HEK293 (cell line): ENCODE data around the gene DDX42.

Source experiments
- CTCF ChIA-PET: fragments of 350-600 bp; formaldehyde crosslinking; extraction: SDS; loops from one replicate; lab custom pipeline; 2021; ENCODE audit warnings: antibody characterized with exemption; lab: Yijun Ruan, JAX
- POLR2A ChIA-PET: fragments of 300-600 bp; formaldehyde crosslinking; extraction: SDS; loops from one replicate; lab custom pipeline; 2020; ENCODE audit warnings: antibody characterized with exemption, inconsistent platforms; lab: Yijun Ruan, JAX
- H3K27ac ChIP-seq: fragments of 200-500 bp; sonication (Bioruptor generic); 2 replicates; pipeline ENCODE4 v1.5.1; 2014; ENCODE audit warnings: low read depth, low read length, control low read depth, inconsistent platforms; ENCODE audit errors: extremely low read depth
- H3K36me3 ChIP-seq, 2 experiments: fragments of 200-500 bp in 1 of 2; sonication (Bioruptor generic) in 1 of 2; 1 replicate in 1 of 2; 2 replicates in 1 of 2; pipeline ENCODE4 v1.5.1; 2014 to 2017; ENCODE audit warnings: inconsistent platforms in 2 of 2, low read length in 2 of 2; ENCODE audit not compliant: control insufficient read depth in 2 of 2, insufficient read depth in 1 of 2
- H3K4me1 ChIP-seq: fragments of 200-500 bp; sonication (Bioruptor generic); 2 replicates; pipeline ENCODE4 v1.5.1; 2014; ENCODE audit warnings: mild to moderate bottlenecking, low read length, inconsistent platforms; ENCODE audit not compliant: control insufficient read depth, insufficient read depth
- H3K4me3 ChIP-seq: 2 replicates; pipeline ENCODE4 v1.5.1; 2011; ENCODE audit warnings: low read depth, mild to moderate bottlenecking, control low read depth, low read length, moderate library complexity
- H3K9me3 ChIP-seq: fragments of 200-500 bp; sonication (Bioruptor generic); 2 replicates; pipeline ENCODE4 v1.5.1; 2014; ENCODE audit warnings: low read depth, low read length, inconsistent platforms; ENCODE audit not compliant: control insufficient read depth, insufficient read depth
- FEZF1 ChIP-seq: fragments of 450-650 bp; formaldehyde crosslinking; IDR thresholded peaks from 2 replicates; pipeline ENCODE4 v1.5.1; 2016; ENCODE audit warnings: missing biosample characterization, missing genetic modification characterization
- GLI2 ChIP-seq: fragments of 450-650 bp; formaldehyde crosslinking; IDR thresholded peaks from 2 replicates; pipeline ENCODE4; 2017; ENCODE audit warnings: missing biosample characterization, missing genetic modification characterization, low read depth, borderline replicate concordance
- GLIS1 ChIP-seq: fragments of 450-650 bp; formaldehyde crosslinking; IDR thresholded peaks from 2 replicates; pipeline ENCODE4 v1.5.1; 2016; ENCODE audit warnings: missing biosample characterization, missing genetic modification characterization
- KLF10 ChIP-seq: fragments of 450-650 bp; IDR thresholded peaks from 2 replicates; pipeline ENCODE4 v1.5.1; 2018; ENCODE audit warnings: missing biosample characterization, mild to moderate bottlenecking, missing genetic modification characterization
- MYNN ChIP-seq: fragments of 450-650 bp; formaldehyde crosslinking; IDR thresholded peaks from 2 replicates; pipeline ENCODE4 v1.5.1; 2016; ENCODE audit warnings: missing biosample characterization, missing genetic modification characterization, borderline replicate concordance
- OVOL3 ChIP-seq: fragments of 450-650 bp; formaldehyde crosslinking; IDR thresholded peaks from 2 replicates; pipeline ENCODE4 v1.5.1; 2016; ENCODE audit warnings: missing biosample characterization, missing genetic modification characterization
- PRDM1 ChIP-seq: fragments of 450-650 bp; formaldehyde crosslinking; IDR thresholded peaks from 2 replicates; pipeline ENCODE4; 2016; ENCODE audit warnings: missing biosample characterization, missing genetic modification characterization
- RBAK ChIP-seq: fragments of 450-650 bp; formaldehyde crosslinking; IDR thresholded peaks from 2 replicates; pipeline ENCODE4 v1.5.1; 2016; ENCODE audit warnings: missing biosample characterization, missing genetic modification characterization
- SCRT1 ChIP-seq: fragments of 450-650 bp; formaldehyde crosslinking; IDR thresholded peaks from 2 replicates; pipeline ENCODE4 v1.5.1; 2016; ENCODE audit warnings: missing biosample characterization, missing genetic modification characterization, borderline replicate concordance
- SCRT2 ChIP-seq: fragments of 450-650 bp; formaldehyde crosslinking; IDR thresholded peaks from 2 replicates; pipeline ENCODE4 v1.5.1; 2016; ENCODE audit warnings: missing biosample characterization, missing genetic modification characterization
- SP2 ChIP-seq: fragments of 450-650 bp; formaldehyde crosslinking; IDR thresholded peaks from 2 replicates; pipeline ENCODE4 v1.5.1; 2016; ENCODE audit warnings: missing biosample characterization, missing genetic modification characterization
- TCF7L2 ChIP-seq: IDR thresholded peaks from 2 replicates; pipeline ENCODE4 v1.6.1; 2011; ENCODE audit warnings: low read depth, mild to moderate bottlenecking, inconsistent platforms, low read length, moderate library complexity, borderline replicate concordance
- ZNF140 ChIP-seq: fragments of 450-650 bp; formaldehyde crosslinking; IDR thresholded peaks from 2 replicates; pipeline ENCODE4 v1.5.1; 2016; ENCODE audit warnings: missing biosample characterization, missing genetic modification characterization
- ZNF223 ChIP-seq: fragments of 450-650 bp; formaldehyde crosslinking; IDR thresholded peaks from 2 replicates; pipeline ENCODE4 v1.5.1; 2016; ENCODE audit warnings: missing biosample characterization, missing genetic modification characterization
- ZNF335 ChIP-seq: fragments of 450-650 bp; formaldehyde crosslinking; conservative IDR thresholded peaks from 2 replicates; pipeline ENCODE4 v1.5.1; 2016; ENCODE audit warnings: missing biosample characterization, missing genetic modification characterization
- ZNF366 ChIP-seq: fragments of 450-650 bp; formaldehyde crosslinking; conservative IDR thresholded peaks from 2 replicates; pipeline ENCODE4 v1.5.1; 2016; ENCODE audit warnings: missing biosample characterization, missing genetic modification characterization
- ZNF404 ChIP-seq: fragments of 450-650 bp; formaldehyde crosslinking; IDR thresholded peaks from 2 replicates; pipeline ENCODE4 v1.5.1; 2017; ENCODE audit warnings: missing biosample characterization, missing genetic modification characterization
- ZNF585B ChIP-seq: fragments of 450-650 bp; formaldehyde crosslinking; IDR thresholded peaks from 2 replicates; pipeline ENCODE4 v1.5.1; 2016; ENCODE audit warnings: missing biosample characterization, missing genetic modification characterization
- ZNF596 ChIP-seq: fragments of 450-650 bp; IDR thresholded peaks from 2 replicates; pipeline ENCODE4 v1.5.0; 2018; ENCODE audit warnings: missing biosample characterization, mild to moderate bottlenecking, missing genetic modification characterization, moderate library complexity
- ZNF600 ChIP-seq: fragments of 450-650 bp; formaldehyde crosslinking; IDR thresholded peaks from 2 replicates; pipeline ENCODE4 v1.5.1; 2016; ENCODE audit warnings: missing biosample characterization, missing genetic modification characterization
- ZNF626 ChIP-seq: fragments of 450-650 bp; sonication (Bioruptor Pico); formaldehyde crosslinking; IDR thresholded peaks from 2 replicates; pipeline ENCODE4 v1.5.1; 2018; ENCODE audit warnings: missing biosample characterization, missing genetic modification characterization, inconsistent platforms
- ZNF768 ChIP-seq: fragments of 450-650 bp; formaldehyde crosslinking; IDR thresholded peaks from 2 replicates; pipeline ENCODE4 v1.5.1; 2018; ENCODE audit warnings: missing biosample characterization, mild to moderate bottlenecking, missing genetic modification characterization
- ZSCAN23 ChIP-seq: fragments of 450-650 bp; formaldehyde crosslinking; IDR thresholded peaks from 2 replicates; pipeline ENCODE4 v1.5.1; 2016; ENCODE audit warnings: missing biosample characterization, missing genetic modification characterization
- TF ChIP-seq, protein P1 (sequence below): fragments of 450-650 bp; formaldehyde crosslinking; IDR thresholded peaks from 2 replicates; pipeline ENCODE4 v1.5.1; 2016; ENCODE audit warnings: missing biosample characterization, missing genetic modification characterization
- TF ChIP-seq, protein P2 (sequence below): fragments of 450-650 bp; formaldehyde crosslinking; IDR thresholded peaks from 2 replicates; pipeline ENCODE4 v1.5.1; 2017; ENCODE audit warnings: missing biosample characterization, missing genetic modification characterization
- TF ChIP-seq, protein P3 (sequence below): fragments of 450-650 bp; IDR thresholded peaks from 2 replicates; pipeline ENCODE4 v1.5.1; 2018; ENCODE audit warnings: missing biosample characterization, mild to moderate bottlenecking, missing genetic modification characterization
- TF ChIP-seq, protein P4 (sequence below): fragments of 450-650 bp; formaldehyde crosslinking; IDR thresholded peaks from 2 replicates; pipeline ENCODE4 v1.5.1; 2016; ENCODE audit warnings: missing biosample characterization, missing genetic modification characterization
- TF ChIP-seq, protein P5 (sequence below): fragments of 450-650 bp; formaldehyde crosslinking; IDR thresholded peaks from 2 replicates; pipeline ENCODE4 v1.5.1; 2016; ENCODE audit warnings: missing biosample characterization, missing genetic modification characterization
- TF ChIP-seq, protein P6 (sequence below): fragments of 450-650 bp; formaldehyde crosslinking; IDR thresholded peaks from 2 replicates; pipeline ENCODE4 v1.5.1; 2017; ENCODE audit warnings: missing biosample characterization, missing genetic modification characterization

The DDX42 gene

DNA sequence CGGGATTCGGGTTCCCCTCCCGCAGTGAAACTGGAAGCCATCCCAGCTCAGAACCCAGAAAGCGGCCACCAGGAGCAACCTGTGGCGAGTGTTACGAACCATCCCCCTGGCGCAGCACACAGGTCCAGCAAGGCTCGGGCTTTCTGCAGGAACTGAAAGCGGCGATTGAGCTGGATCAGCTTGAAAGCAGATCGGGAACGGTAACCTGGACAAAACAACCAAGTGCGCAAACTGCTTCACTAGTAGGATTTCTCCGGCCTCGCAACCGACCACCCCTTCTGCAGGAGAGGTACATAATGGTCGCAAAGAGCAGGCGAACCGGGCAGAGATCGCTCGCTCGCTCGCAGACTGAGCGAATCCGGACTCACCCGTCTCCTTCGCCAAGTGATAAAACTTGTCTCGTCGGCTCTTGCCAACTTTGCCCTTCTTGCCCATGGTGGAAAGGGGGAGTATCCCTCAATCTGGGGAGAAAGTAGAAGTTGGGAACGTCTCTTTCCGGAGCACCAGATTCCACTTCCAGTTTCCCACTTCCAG is 52.6 kb downstream of the DDX42 start:
- H3K4me1 ChIP-seq, result peaks cover 3% of the 10 kb centered on the region; the same call in 1 of the 2 replicates
- H3K36me3 ChIP-seq, result peaks cover 39 to 78% of the 10 kb centered on the region in 2 experiments
- peak overlapping the region; percentile 74 for H3K4me3 ChIP-seq
- ChIA-PET CTCF (interaction anchor here (0.7 kb wide), 3 partner anchors 9 to 858 kb away, joined by 3 read pairs; no protein-coding TSS in a partner anchor), POLR2A (interaction anchor here (0.7 to 7.2 kb wide), 12 partner anchors 8 to 205 kb away, joined by 3 to 65 read pairs (median 4); partner anchors contain the start of genes CCDC47, DDX42, MAP3K3 and SMARCD2)
- no peaks in the 10 kb centered on the region for H3K9me3 ChIP-seq
- peak overlapping the region; percentile 87 for H3K27ac ChIP-seq
- TF ChIP-seq ZNF223 (tag by site-specific recombination) (no peak), OVOL3 (tag by site-specific recombination) (no peak), ZNF626 (tag by site-specific recombination) (no peak), GLI2 (tag by site-specific recombination) (no peak), ZNF600 (tag by site-specific recombination) (peak; percentile 86; the same call in 1 of the 2 replicates), SCRT2 (tag by site-specific recombination) (peak; percentile 94), RBAK (no peak), ZNF140 (tag by site-specific recombination) (0 out of 2 replicates have a peak, but pooled peaks have one; percentile 23), ZNF366 (tag by site-specific recombination) (0 out of 2 replicates have a peak, but pooled peaks have one; percentile 25), PRDM1 (tag by site-specific recombination) (peak; percentile 46; the same call in 1 of the 2 replicates), ZNF596 (tag by site-specific recombination) (no peak), ZNF335 (tag by site-specific recombination) (peak; percentile 27), ZSCAN23 (tag by site-specific recombination) (no peak), SCRT1 (tag by site-specific recombination) (peak; percentile 67; the same call in 1 of the 2 replicates), KLF10 (tag by site-specific recombination) (no peak), SP2 (tag by site-specific recombination) (no peak), FEZF1 (tag by site-specific recombination) (no peak), ZNF768 (tag by site-specific recombination) (no peak), GLIS1 (tag by site-specific recombination) (peak; percentile 54; the same call in 1 of the 2 replicates), ZNF404 (tag by site-specific recombination) (no peak), ZNF585B (tag by site-specific recombination) (no peak), MYNN (tag by site-specific recombination) (no peak), TCF7L2 (no peak)
- TF ChIP-seq, protein P1, sequence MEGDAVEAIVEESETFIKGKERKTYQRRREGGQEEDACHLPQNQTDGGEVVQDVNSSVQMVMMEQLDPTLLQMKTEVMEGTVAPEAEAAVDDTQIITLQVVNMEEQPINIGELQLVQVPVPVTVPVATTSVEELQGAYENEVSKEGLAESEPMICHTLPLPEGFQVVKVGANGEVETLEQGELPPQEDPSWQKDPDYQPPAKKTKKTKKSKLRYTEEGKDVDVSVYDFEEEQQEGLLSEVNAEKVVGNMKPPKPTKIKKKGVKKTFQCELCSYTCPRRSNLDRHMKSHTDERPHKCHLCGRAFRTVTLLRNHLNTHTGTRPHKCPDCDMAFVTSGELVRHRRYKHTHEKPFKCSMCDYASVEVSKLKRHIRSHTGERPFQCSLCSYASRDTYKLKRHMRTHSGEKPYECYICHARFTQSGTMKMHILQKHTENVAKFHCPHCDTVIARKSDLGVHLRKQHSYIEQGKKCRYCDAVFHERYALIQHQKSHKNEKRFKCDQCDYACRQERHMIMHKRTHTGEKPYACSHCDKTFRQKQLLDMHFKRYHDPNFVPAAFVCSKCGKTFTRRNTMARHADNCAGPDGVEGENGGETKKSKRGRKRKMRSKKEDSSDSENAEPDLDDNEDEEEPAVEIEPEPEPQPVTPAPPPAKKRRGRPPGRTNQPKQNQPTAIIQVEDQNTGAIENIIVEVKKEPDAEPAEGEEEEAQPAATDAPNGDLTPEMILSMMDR (tag by site-specific recombination), result 0 out of 2 replicates have a peak, but pooled peaks have one; percentile 26
- TF ChIP-seq, protein P2, sequence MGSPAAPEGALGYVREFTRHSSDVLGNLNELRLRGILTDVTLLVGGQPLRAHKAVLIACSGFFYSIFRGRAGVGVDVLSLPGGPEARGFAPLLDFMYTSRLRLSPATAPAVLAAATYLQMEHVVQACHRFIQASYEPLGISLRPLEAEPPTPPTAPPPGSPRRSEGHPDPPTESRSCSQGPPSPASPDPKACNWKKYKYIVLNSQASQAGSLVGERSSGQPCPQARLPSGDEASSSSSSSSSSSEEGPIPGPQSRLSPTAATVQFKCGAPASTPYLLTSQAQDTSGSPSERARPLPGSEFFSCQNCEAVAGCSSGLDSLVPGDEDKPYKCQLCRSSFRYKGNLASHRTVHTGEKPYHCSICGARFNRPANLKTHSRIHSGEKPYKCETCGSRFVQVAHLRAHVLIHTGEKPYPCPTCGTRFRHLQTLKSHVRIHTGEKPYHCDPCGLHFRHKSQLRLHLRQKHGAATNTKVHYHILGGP (tag by site-specific recombination), result no peak
- TF ChIP-seq, protein P3, sequence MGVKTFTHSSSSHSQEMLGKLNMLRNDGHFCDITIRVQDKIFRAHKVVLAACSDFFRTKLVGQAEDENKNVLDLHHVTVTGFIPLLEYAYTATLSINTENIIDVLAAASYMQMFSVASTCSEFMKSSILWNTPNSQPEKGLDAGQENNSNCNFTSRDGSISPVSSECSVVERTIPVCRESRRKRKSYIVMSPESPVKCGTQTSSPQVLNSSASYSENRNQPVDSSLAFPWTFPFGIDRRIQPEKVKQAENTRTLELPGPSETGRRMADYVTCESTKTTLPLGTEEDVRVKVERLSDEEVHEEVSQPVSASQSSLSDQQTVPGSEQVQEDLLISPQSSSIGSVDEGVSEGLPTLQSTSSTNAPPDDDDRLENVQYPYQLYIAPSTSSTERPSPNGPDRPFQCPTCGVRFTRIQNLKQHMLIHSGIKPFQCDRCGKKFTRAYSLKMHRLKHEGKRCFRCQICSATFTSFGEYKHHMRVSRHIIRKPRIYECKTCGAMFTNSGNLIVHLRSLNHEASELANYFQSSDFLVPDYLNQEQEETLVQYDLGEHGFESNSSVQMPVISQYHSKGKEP, result no peak
- TF ChIP-seq, protein P4, sequence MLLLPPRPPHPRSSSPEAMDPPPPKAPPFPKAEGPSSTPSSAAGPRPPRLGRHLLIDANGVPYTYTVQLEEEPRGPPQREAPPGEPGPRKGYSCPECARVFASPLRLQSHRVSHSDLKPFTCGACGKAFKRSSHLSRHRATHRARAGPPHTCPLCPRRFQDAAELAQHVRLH (tag by site-specific recombination), result no peak
- TF ChIP-seq, protein P5, sequence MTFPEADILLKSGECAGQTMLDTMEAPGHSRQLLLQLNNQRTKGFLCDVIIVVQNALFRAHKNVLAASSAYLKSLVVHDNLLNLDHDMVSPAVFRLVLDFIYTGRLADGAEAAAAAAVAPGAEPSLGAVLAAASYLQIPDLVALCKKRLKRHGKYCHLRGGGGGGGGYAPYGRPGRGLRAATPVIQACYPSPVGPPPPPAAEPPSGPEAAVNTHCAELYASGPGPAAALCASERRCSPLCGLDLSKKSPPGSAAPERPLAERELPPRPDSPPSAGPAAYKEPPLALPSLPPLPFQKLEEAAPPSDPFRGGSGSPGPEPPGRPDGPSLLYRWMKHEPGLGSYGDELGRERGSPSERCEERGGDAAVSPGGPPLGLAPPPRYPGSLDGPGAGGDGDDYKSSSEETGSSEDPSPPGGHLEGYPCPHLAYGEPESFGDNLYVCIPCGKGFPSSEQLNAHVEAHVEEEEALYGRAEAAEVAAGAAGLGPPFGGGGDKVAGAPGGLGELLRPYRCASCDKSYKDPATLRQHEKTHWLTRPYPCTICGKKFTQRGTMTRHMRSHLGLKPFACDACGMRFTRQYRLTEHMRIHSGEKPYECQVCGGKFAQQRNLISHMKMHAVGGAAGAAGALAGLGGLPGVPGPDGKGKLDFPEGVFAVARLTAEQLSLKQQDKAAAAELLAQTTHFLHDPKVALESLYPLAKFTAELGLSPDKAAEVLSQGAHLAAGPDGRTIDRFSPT, result no peak
- TF ChIP-seq, protein P6, sequence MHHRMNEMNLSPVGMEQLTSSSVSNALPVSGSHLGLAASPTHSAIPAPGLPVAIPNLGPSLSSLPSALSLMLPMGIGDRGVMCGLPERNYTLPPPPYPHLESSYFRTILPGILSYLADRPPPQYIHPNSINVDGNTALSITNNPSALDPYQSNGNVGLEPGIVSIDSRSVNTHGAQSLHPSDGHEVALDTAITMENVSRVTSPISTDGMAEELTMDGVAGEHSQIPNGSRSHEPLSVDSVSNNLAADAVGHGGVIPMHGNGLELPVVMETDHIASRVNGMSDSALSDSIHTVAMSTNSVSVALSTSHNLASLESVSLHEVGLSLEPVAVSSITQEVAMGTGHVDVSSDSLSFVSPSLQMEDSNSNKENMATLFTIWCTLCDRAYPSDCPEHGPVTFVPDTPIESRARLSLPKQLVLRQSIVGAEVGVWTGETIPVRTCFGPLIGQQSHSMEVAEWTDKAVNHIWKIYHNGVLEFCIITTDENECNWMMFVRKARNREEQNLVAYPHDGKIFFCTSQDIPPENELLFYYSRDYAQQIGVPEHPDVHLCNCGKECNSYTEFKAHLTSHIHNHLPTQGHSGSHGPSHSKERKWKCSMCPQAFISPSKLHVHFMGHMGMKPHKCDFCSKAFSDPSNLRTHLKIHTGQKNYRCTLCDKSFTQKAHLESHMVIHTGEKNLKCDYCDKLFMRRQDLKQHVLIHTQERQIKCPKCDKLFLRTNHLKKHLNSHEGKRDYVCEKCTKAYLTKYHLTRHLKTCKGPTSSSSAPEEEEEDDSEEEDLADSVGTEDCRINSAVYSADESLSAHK, result no peak
